CD4-positive, alpha-beta T cell treated with Interleukin-6 at 100 ng/mL for 8 hours (primary cell): Measurements from ENCODE around the gene SELE.
"Not testable (repeated sequence)": the region's sequence is repeated elsewhere in the genome, so short reads cannot be mapped to it uniquely, and the experiment has no call there.

ENCODE experiments used
- DNase-seq: peaks from one replicate; pipeline ENCODE4 v3.0.0-alpha.2; 2020; ENCODE audit warnings: mixed read lengths, low spot score

SELE gene

GRCh38 chr1:169723763-169724162 lies 10.1 kb downstream of the SELE start:
- no peak for DNase-seq

- DNase-seq, result no peak
Measured at GRCh38 chr1:169722779-169723178, 11.1 kb downstream of the SELE start.

- not testable (repeated sequence) for DNase-seq
Measured at GRCh38 chr1:169715100-169715499, 18.8 kb downstream of the SELE start.

GRCh38 chr1:169713090-169713489 lies 20.8 kb downstream of the SELE start:
- DNase-seq, result not testable (repeated sequence)

GRCh38 chr1:169712309-169712631 lies 21.6 kb downstream of the SELE start:
- DNase-seq, result no peak

GRCh38 chr1:169711469-169712308 lies 22.2 kb downstream of the SELE start, which contains the start of gene SELL:
SELL (minus strand) TSS chr1:169711620; CDS start chr1:169711498, 122 bp downstream.
- DNase-seq, result peak; percentile 83

- no peak for DNase-seq
Measured at GRCh38 chr1:169708647-169709046, 25.2 kb downstream of the SELE start.

- DNase-seq, result peak; percentile 36
Measured at GRCh38 chr1:169707912-169708604, 25.8 kb downstream of the SELE start.

- no peak for DNase-seq
Measured at GRCh38 chr1:169704797-169705196, 29.1 kb downstream of the SELE start.

GRCh38 chr1:169701261-169702005 lies 32.4 kb downstream of the SELE start:
- DNase-seq, result peak; percentile 39

- DNase-seq, result no peak
Measured at GRCh38 chr1:169699707-169700106, 34.2 kb downstream of the SELE start.

- peak; percentile 29 for DNase-seq
Measured at GRCh38 chr1:169698976-169699375, 34.9 kb downstream of the SELE start.

GRCh38 chr1:169697755-169698154 lies 36.1 kb downstream of the SELE start:
- DNase-seq, result no peak

- DNase-seq, result no peak
Measured at GRCh38 chr1:169696273-169697100, 37.4 kb downstream of the SELE start.

- DNase-seq, result peak; percentile 82
Measured at GRCh38 chr1:169694304-169695075, 39.4 kb downstream of the SELE start.

- peak; percentile 80 for DNase-seq
Measured at GRCh38 chr1:169692756-169693460, 41.0 kb downstream of the SELE start.

- DNase-seq, result no peak
Measured at GRCh38 chr1:169690489-169690888, 43.4 kb downstream of the SELE start.

GRCh38 chr1:169689395-169689794 lies 44.5 kb downstream of the SELE start:
- DNase-seq, result no peak

- DNase-seq, result not testable (repeated sequence)
Measured at GRCh38 chr1:169688377-169688776, 45.5 kb downstream of the SELE start.

- DNase-seq, result no peak
Measured at GRCh38 chr1:169683661-169684060, 50.2 kb downstream of the SELE start.
